Stimulated activated CD4-positive, alpha-beta T cell treated with anti-CD3 and anti-CD28 coated beads, Interleukin-1b, Interleukin-23, amount 100 ng/mL, for 4 hours (primary cell): ENCODE results near the gene SKAP1.
A peak's percentile ranks its signal among the peaks of the same experiment; 100 is the strongest.
"Not testable (repeated sequence)": the region's sequence is repeated elsewhere in the genome, so short reads cannot be mapped to it uniquely, and the experiment has no call there.

Source experiments
- DNase-seq, 2 donors: peaks; one replicate each; pipeline ENCODE4 v3.0.0-alpha.2; 2020; ENCODE audit warnings: low read depth in 2 of 2

The SKAP1 gene

GRCh38 chr17:48413613-48414405 lies 16.2 kb downstream of the SKAP1 start:
- no peak for DNase-seq

- DNase-seq = no peak
These were observed 17.2 kb downstream of the SKAP1 start for GRCh38 chr17:48412841-48413240.

GRCh38 chr17:48410821-48411220 lies 19.2 kb downstream of the SKAP1 start:
- DNase-seq = not testable (repeated sequence)

- DNase-seq = no peak
These were observed 20.4 kb downstream of the SKAP1 start for GRCh38 chr17:48409607-48410006.

- DNase-seq = no peak
These were observed 23.0 kb downstream of the SKAP1 start for GRCh38 chr17:48406936-48407567.

GRCh38 chr17:48394821-48395220 lies 35.2 kb downstream of the SKAP1 start:
- DNase-seq = no peak

GRCh38 chr17:48393283-48393682 lies 36.7 kb downstream of the SKAP1 start:
- no peak for DNase-seq

GRCh38 chr17:48392857-48393256 lies 37.2 kb downstream of the SKAP1 start:
- DNase-seq = no peak

GRCh38 chr17:48391444-48391843 lies 38.6 kb downstream of the SKAP1 start:
- DNase-seq = no peak

GRCh38 chr17:48389903-48390302 lies 40.1 kb downstream of the SKAP1 start:
- no peak for DNase-seq

GRCh38 chr17:48388955-48389743 lies 40.9 kb downstream of the SKAP1 start:
- no peak for DNase-seq

GRCh38 chr17:48386826-48387225 lies 43.2 kb downstream of the SKAP1 start:
- no peak for DNase-seq

GRCh38 chr17:48385319-48385718 lies 44.7 kb downstream of the SKAP1 start:
- DNase-seq = no peak

- DNase-seq = no peak
These were observed 45.9 kb downstream of the SKAP1 start for GRCh38 chr17:48384164-48384563.

GRCh38 chr17:48382989-48383388 lies 47.0 kb downstream of the SKAP1 start:
- DNase-seq = no peak

GRCh38 chr17:48378708-48379392 lies 51.2 kb downstream of the SKAP1 start:
- DNase-seq = no peak

- DNase-seq = no peak
These were observed 51.8 kb downstream of the SKAP1 start for GRCh38 chr17:48378238-48378637.

- no peak for DNase-seq
These were observed 53.2 kb downstream of the SKAP1 start for GRCh38 chr17:48376682-48377325.

- DNase-seq = no peak
These were observed 54.7 kb downstream of the SKAP1 start for GRCh38 chr17:48375356-48375755.

- peak in 1 of 2 donors; percentile 12 for DNase-seq
These were observed 55.3 kb downstream of the SKAP1 start for GRCh38 chr17:48374650-48375230.

GRCh38 chr17:48373883-48374282 lies 56.1 kb downstream of the SKAP1 start:
- no peak for DNase-seq
